DOHH2 (cell line): ENCODE results near the gene C6orf52.

Source experiments
- H3F3A ChIP-seq: fragments of 200-600 bp; sonication (generic), shearing (Covaris generic); 2 replicates; pipeline ENCODE4 v1.6.0; 2016; ENCODE audit warnings: antibody characterized with exemption, mild to moderate bottlenecking; ENCODE audit not compliant: control insufficient read depth, insufficient read depth
- H3K27ac ChIP-seq: fragments of 200-600 bp; sonication (generic); 2 replicates; pipeline ENCODE4 v1.5.1; 2014; ENCODE audit warnings: low read depth, mild to moderate bottlenecking, low read length, moderate library complexity
- H3K27me3 ChIP-seq: fragments of 200-600 bp; sonication (generic); 2 replicates; pipeline ENCODE4 v1.6.1; 2014; ENCODE audit warnings: mild to moderate bottlenecking, low read length, mixed read lengths; ENCODE audit not compliant: control insufficient read depth
- H3K36me3 ChIP-seq: fragments of 200-600 bp; sonication (generic); 2 replicates; pipeline ENCODE4 v1.6.1; 2014; ENCODE audit warnings: mild to moderate bottlenecking, low read length, moderate library complexity, mixed read lengths; ENCODE audit not compliant: control insufficient read depth
- H3K4me1 ChIP-seq: fragments of 200-600 bp; sonication (generic); 2 replicates; pipeline ENCODE4 v1.6.1; 2014; ENCODE audit warnings: mild to moderate bottlenecking, low read length, mixed read lengths; ENCODE audit not compliant: control insufficient read depth
- H3K4me2 ChIP-seq: fragments of 200-600 bp; sonication (generic); 2 replicates; pipeline ENCODE4 v1.6.0; 2014; ENCODE audit warnings: mild to moderate bottlenecking, low read length, moderate library complexity
- H3K4me3 ChIP-seq: fragments of 200-600 bp; sonication (generic); 2 replicates; pipeline ENCODE4 v1.5.1; 2014; ENCODE audit warnings: mild to moderate bottlenecking, low read length, mixed read lengths
- H3K79me2 ChIP-seq: fragments of 200-600 bp; sonication (generic); 2 replicates; pipeline ENCODE4 v1.6.1; 2014; ENCODE audit warnings: mild to moderate bottlenecking, low read length, mixed read lengths; ENCODE audit not compliant: control insufficient read depth
- H3K9me2 ChIP-seq: fragments of 200-600 bp; sonication (generic); replicated peaks from 2 replicates; pipeline ENCODE4 v1.6.1; 2014; ENCODE audit warnings: mild to moderate bottlenecking, low read length, mixed read lengths; ENCODE audit not compliant: control insufficient read depth
- H3K9me3 ChIP-seq: fragments of 200-600 bp; sonication (generic); 2 replicates; pipeline ENCODE4 v1.6.1; 2014; ENCODE audit warnings: antibody characterized with exemption, low read length, mixed read lengths; ENCODE audit not compliant: control insufficient read depth, insufficient read depth
- H4K20me1 ChIP-seq: fragments of 200-600 bp; sonication (generic); 2 replicates; pipeline ENCODE4 v1.6.0; 2014; ENCODE audit warnings: low read depth, mild to moderate bottlenecking, antibody characterized with exemption, low read length, moderate library complexity; ENCODE audit not compliant: control insufficient read depth, insufficient read depth
- EZH2phosphoT487 ChIP-seq: fragments of 200-600 bp; sonication (generic); IDR thresholded peaks from 2 replicates; pipeline ENCODE4 v1.6.1; 2017; ENCODE audit warnings: borderline replicate concordance, mild to moderate bottlenecking, antibody characterized with exemption, low read length, moderate library complexity, mixed read lengths
- TF ChIP-seq, protein P1 (sequence below): fragments of 200-600 bp; sonication (generic); IDR thresholded peaks from one replicate; pipeline ENCODE4 v1.5.1; 2014; ENCODE audit warnings: antibody characterized with exemption, mild to moderate bottlenecking, low read depth, low read length; ENCODE audit not compliant: poor library complexity, severe bottlenecking

C6orf52 gene

DNA sequence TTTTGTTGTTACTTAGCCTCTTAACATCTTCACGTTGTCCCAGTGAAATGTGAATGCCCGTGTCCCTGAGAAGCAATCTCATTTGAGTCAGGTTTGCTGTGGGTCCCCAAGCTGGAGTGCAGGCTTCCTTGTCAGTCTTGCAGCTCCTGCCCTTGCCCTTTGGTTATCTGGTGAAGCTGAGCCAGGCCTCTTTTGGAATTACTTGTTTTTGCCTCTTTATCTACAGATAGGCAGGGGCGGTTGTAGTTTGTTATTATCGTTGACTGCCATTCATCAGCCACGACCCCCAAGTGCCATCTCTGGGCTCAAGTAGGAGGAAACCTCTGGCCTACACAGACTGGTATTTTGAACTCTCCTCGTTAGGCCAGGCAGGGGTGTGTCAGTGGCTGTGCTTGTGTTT, 30.6 kb upstream of the C6orf52 start:
- peaks cover 10% of the 10 kb centered on the region for H3F3A ChIP-seq
- H3K9me2 ChIP-seq: no peaks in the 10 kb centered on the region
- no peak overlapping the region for H3K27ac ChIP-seq
- H4K20me1 ChIP-seq: no peaks in the 10 kb centered on the region
- peaks cover 25% of the 10 kb centered on the region for H3K36me3 ChIP-seq
- TF ChIP-seq, protein P1, sequence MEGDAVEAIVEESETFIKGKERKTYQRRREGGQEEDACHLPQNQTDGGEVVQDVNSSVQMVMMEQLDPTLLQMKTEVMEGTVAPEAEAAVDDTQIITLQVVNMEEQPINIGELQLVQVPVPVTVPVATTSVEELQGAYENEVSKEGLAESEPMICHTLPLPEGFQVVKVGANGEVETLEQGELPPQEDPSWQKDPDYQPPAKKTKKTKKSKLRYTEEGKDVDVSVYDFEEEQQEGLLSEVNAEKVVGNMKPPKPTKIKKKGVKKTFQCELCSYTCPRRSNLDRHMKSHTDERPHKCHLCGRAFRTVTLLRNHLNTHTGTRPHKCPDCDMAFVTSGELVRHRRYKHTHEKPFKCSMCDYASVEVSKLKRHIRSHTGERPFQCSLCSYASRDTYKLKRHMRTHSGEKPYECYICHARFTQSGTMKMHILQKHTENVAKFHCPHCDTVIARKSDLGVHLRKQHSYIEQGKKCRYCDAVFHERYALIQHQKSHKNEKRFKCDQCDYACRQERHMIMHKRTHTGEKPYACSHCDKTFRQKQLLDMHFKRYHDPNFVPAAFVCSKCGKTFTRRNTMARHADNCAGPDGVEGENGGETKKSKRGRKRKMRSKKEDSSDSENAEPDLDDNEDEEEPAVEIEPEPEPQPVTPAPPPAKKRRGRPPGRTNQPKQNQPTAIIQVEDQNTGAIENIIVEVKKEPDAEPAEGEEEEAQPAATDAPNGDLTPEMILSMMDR: no peak
- no peak for TF ChIP-seq EZH2phosphoT487
- no peak overlapping the region for H3K4me3 ChIP-seq
- peaks cover 29% of the 10 kb centered on the region for H3K79me2 ChIP-seq
- peaks cover 34% of the 10 kb centered on the region for H3K4me1 ChIP-seq
- no peaks in the 10 kb centered on the region for H3K27me3 ChIP-seq
- H3K4me2 ChIP-seq: no peak overlapping the region; the same call in 1 of the 2 replicates
- peaks cover 4% of the 10 kb centered on the region; the same call in 1 of the 2 replicates for H3K9me3 ChIP-seq

DNA sequence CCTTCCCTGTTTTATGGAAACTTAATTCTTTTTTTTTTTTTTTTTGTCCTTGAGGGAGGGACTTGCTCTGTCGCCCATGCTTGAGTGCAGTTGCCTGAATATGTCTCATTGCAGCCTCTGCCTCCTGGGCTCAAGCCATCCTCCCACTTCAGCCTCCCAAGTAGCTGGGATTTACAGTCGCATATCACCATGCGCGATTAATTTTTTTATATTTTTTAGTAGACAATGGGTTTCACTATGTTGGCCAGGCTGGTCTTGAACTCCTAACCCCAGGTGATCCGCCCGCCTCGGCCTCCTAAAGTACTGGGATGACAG, 29.1 kb upstream of the C6orf52 start:
- peak overlapping the region; percentile 83 for H3K4me2 ChIP-seq
- H3K36me3 ChIP-seq: peaks cover 23% of the 10 kb centered on the region
- no peaks in the 10 kb centered on the region for H3K9me2 ChIP-seq
- H3K27me3 ChIP-seq: no peaks in the 10 kb centered on the region
- peaks cover 29% of the 10 kb centered on the region for H3K79me2 ChIP-seq
- TF ChIP-seq, protein P1: no peak
- TF ChIP-seq EZH2phosphoT487: no peak
- H3F3A ChIP-seq: peaks cover 9% of the 10 kb centered on the region
- H3K4me3 ChIP-seq: peak overlapping the region; percentile 87
- peaks cover 38% of the 10 kb centered on the region for H3K4me1 ChIP-seq
- no peaks in the 10 kb centered on the region for H4K20me1 ChIP-seq
- H3K27ac ChIP-seq: peak overlapping the region; percentile 64
- peaks cover 17% of the 10 kb centered on the region for H3K9me3 ChIP-seq

DNA sequence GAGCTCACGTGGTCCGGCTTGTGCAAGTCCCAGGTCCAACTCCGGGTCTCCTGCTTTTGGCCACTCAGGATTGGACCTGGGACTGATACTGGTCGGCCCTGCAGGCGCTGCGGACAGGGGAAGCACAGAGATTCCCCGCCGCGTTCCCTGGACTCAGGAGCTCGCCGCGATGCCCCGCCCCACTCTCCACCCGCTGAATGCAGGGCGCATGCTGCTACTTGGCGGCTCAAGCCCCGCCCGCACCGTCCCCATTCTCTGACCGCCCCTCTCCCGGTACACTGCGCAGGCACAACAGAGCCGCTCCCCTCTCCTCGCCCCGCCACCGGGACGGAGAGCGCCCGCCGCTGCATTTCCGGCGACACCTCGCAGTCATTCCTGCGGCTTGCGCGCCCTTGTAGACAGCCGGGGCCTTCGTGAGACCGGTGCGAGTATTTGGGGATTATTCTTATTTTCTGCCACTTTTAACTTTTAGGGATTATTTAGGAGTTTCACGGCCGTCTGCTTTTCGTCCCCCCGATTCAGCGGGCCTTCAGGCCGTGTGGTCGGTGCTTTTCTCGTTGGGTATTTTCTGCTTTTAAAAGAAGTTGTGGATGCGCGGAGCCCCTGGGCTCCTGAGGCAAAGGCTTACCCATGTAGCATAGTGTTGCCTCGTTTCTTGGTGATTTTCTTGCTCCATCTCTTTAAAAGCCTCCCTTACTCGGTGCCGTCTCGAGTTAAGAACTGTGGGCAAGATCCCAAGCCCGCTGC, 28.6 kb upstream of the C6orf52 start, which contains the start of gene TMEM14C:
Gene TMEM14C, plus strand, starts transcription at position 251 of the 747 bp plus-strand sequence. CDS start 1,544 bp downstream, outside the sequence.
- Histone ChIP-seq H3K9me2 (no peaks in the 10 kb centered on the region), H3F3A (peaks cover 9% of the 10 kb centered on the region), H3K36me3 (peaks cover 26% of the 10 kb centered on the region), H3K9me3 (peaks cover 23% of the 10 kb centered on the region), H3K4me2 (peak within 1 kb of the TSS; percentile 83), H4K20me1 (no peaks in the 10 kb centered on the region), H3K27ac (peak within 1 kb of the TSS; percentile 64), H3K4me3 (peak within 1 kb of the TSS; percentile 87), H3K27me3 (no peaks in the 10 kb centered on the region), H3K79me2 (peaks cover 29% of the 10 kb centered on the region), H3K4me1 (peaks cover 38% of the 10 kb centered on the region)
- TF ChIP-seq, protein P1: no peak
- TF ChIP-seq EZH2phosphoT487: no peak
